ENCODE data around the gene ABCB8. TPM values are rescaled to one million over a fixed set of nuclear protein-coding genes. Genes with fewer than 3 reads are reported as not detected.

Gene ABCB8
- total and polyA plus RNA-seq, 9 of the 15 experiments (the other 6 are each of a cell fraction or from before 2014, with no cell fraction given), result 7.6 to 106 (median 36.3) TPM

- TF ChIP-seq, protein P1, sequence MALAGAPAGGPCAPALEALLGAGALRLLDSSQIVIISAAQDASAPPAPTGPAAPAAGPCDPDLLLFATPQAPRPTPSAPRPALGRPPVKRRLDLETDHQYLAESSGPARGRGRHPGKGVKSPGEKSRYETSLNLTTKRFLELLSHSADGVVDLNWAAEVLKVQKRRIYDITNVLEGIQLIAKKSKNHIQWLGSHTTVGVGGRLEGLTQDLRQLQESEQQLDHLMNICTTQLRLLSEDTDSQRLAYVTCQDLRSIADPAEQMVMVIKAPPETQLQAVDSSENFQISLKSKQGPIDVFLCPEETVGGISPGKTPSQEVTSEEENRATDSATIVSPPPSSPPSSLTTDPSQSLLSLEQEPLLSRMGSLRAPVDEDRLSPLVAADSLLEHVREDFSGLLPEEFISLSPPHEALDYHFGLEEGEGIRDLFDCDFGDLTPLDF (CRISPR knock-in tag; IDR thresholded peaks at IDR 0.05), result peak; percentile 79
- no peak; the same call in 1 of the 2 replicates for TF ChIP-seq GATAD2B (IDR thresholded peaks at IDR 0.05; ENCODE audit: borderline replicate concordance)
- no peak for TF ChIP-seq U2AF1 (optimal IDR thresholded peaks at IDR 0.05; ENCODE audit: low read depth, low read length)
- TF ChIP-seq KLF16 (IDR thresholded peaks at IDR 0.05), result no peak
- TF ChIP-seq HDGF (IDR thresholded peaks at IDR 0.05), result no peak
- TF ChIP-seq CEBPZ (IDR thresholded peaks at IDR 0.05; ENCODE audit: borderline replicate concordance, low read depth, low read length), result peak; percentile 94
- TF ChIP-seq, protein P2, sequence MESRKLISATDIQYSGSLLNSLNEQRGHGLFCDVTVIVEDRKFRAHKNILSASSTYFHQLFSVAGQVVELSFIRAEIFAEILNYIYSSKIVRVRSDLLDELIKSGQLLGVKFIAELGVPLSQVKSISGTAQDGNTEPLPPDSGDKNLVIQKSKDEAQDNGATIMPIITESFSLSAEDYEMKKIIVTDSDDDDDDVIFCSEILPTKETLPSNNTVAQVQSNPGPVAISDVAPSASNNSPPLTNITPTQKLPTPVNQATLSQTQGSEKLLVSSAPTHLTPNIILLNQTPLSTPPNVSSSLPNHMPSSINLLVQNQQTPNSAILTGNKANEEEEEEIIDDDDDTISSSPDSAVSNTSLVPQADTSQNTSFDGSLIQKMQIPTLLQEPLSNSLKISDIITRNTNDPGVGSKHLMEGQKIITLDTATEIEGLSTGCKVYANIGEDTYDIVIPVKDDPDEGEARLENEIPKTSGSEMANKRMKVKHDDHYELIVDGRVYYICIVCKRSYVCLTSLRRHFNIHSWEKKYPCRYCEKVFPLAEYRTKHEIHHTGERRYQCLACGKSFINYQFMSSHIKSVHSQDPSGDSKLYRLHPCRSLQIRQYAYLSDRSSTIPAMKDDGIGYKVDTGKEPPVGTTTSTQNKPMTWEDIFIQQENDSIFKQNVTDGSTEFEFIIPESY (CRISPR knock-in tag; IDR thresholded peaks at IDR 0.05), result 0 out of 2 replicates have a peak, but pooled peaks have one; percentile 53
- no peak for TF ChIP-seq STAT5B (CRISPR knock-in tag; IDR thresholded peaks at IDR 0.05)
- no peak for TF ChIP-seq ZC3H8 (IDR thresholded peaks at IDR 0.05)
- TF ChIP-seq, protein P3, sequence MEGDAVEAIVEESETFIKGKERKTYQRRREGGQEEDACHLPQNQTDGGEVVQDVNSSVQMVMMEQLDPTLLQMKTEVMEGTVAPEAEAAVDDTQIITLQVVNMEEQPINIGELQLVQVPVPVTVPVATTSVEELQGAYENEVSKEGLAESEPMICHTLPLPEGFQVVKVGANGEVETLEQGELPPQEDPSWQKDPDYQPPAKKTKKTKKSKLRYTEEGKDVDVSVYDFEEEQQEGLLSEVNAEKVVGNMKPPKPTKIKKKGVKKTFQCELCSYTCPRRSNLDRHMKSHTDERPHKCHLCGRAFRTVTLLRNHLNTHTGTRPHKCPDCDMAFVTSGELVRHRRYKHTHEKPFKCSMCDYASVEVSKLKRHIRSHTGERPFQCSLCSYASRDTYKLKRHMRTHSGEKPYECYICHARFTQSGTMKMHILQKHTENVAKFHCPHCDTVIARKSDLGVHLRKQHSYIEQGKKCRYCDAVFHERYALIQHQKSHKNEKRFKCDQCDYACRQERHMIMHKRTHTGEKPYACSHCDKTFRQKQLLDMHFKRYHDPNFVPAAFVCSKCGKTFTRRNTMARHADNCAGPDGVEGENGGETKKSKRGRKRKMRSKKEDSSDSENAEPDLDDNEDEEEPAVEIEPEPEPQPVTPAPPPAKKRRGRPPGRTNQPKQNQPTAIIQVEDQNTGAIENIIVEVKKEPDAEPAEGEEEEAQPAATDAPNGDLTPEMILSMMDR (IDR thresholded peaks at IDR 0.05 in 2 of 3, conservative IDR thresholded peaks at IDR 0.05 in 1 of 3; ENCODE audit: insufficient read depth in 2 of 3, low read depth in 1 of 3, low read length in 3 of 3), result peak; percentile 92 to 96 (median 93)
- TF ChIP-seq PRMT5 (CRISPR knock-in tag; IDR thresholded peaks at IDR 0.05), result no peak
- TF ChIP-seq PTBP1 (IDR thresholded peaks at IDR 0.05; ENCODE audit: low read depth, low read length), result no peak
- peak; percentile 98 for TF ChIP-seq ETS1 (conservative IDR thresholded peaks at IDR 0.05; ENCODE audit: control insufficient read depth, low read depth, low read length)
- TF ChIP-seq, protein P4, sequence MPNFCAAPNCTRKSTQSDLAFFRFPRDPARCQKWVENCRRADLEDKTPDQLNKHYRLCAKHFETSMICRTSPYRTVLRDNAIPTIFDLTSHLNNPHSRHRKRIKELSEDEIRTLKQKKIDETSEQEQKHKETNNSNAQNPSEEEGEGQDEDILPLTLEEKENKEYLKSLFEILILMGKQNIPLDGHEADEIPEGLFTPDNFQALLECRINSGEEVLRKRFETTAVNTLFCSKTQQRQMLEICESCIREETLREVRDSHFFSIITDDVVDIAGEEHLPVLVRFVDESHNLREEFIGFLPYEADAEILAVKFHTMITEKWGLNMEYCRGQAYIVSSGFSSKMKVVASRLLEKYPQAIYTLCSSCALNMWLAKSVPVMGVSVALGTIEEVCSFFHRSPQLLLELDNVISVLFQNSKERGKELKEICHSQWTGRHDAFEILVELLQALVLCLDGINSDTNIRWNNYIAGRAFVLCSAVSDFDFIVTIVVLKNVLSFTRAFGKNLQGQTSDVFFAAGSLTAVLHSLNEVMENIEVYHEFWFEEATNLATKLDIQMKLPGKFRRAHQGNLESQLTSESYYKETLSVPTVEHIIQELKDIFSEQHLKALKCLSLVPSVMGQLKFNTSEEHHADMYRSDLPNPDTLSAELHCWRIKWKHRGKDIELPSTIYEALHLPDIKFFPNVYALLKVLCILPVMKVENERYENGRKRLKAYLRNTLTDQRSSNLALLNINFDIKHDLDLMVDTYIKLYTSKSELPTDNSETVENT (CRISPR knock-in tag; IDR thresholded peaks at IDR 0.05), result peak; percentile 50; the same call in 1 of the 2 replicates
Observed at GRCh38 chr7:151028131-151028947, at the start of gene ABCB8 (continued).

All from K562 (cell line).